GM12872 (cell line): ENCODE results near the gene CNKSR1.

ENCODE experiments used
- CTCF ChIP-seq: IDR thresholded peaks from 3 replicates; pipeline ENCODE4 v1.5.1; 2011; ENCODE audit warnings: low read depth, mild to moderate bottlenecking, low read length, moderate library complexity; ENCODE audit not compliant: insufficient read depth

The CNKSR1 gene

GRCh38 chr1:26177182-26177684 lies at the start of gene CNKSR1:
CNKSR1 (plus strand) TSS chr1:26177491; CDS start chr1:26177548, 57 bp downstream.
- TF ChIP-seq CTCF, result no peak

- TF ChIP-seq CTCF, result no peak
Observed at GRCh38 chr1:26129778-26130177, 47.5 kb upstream of the CNKSR1 start.

GRCh38 chr1:26130695-26131094 lies 46.6 kb upstream of the CNKSR1 start:
- TF ChIP-seq CTCF, result no peak

GRCh38 chr1:26132128-26132833 lies 45.0 kb upstream of the CNKSR1 start:
- no peak for TF ChIP-seq CTCF

GRCh38 chr1:26132834-26133167 lies 44.5 kb upstream of the CNKSR1 start:
- no peak for TF ChIP-seq CTCF

GRCh38 chr1:26134466-26134865 lies 42.8 kb upstream of the CNKSR1 start:
- TF ChIP-seq CTCF, result no peak

GRCh38 chr1:26138974-26139558 lies 38.2 kb upstream of the CNKSR1 start:
- no peak for TF ChIP-seq CTCF
